Astrocyte of the spinal cord (primary cell): ENCODE results near the gene RANBP1.

Experiments
- DNase-seq: peaks from one replicate; pipeline ENCODE4 v3.0.0; 2011; ENCODE audit warnings: low read depth, low spot score
- H3K4me3 ChIP-seq: 2 replicates; pipeline ENCODE4 v1.5.1; 2011; ENCODE audit warnings: low read depth, mild to moderate bottlenecking, low read length, moderate library complexity
- CTCF ChIP-seq: IDR thresholded peaks from 2 replicates; pipeline ENCODE4 v1.5.1; 2012; ENCODE audit warnings: low read depth, mild to moderate bottlenecking, low read length, inconsistent platforms
- in situ Hi-C: cut with HindIII; loops from 2 replicates; pipeline ENCODE4 v1.10.0; 2017; ENCODE audit warnings: low sequenced_read_pairs

The RANBP1 gene

GRCh38 chr22:20141186-20142077, 25.5 kb downstream of the RANBP1 start:
- in situ Hi-C loops, result no loop called here
- peak; percentile 58 for DNase-seq
- H3K4me3 ChIP-seq, result no peak overlapping the region
- no peak for TF ChIP-seq CTCF

- no peak overlapping the region for H3K4me3 ChIP-seq
- no peak for DNase-seq
- TF ChIP-seq CTCF, result no peak
- in situ Hi-C loops, result no loop called here
Observed at GRCh38 chr22:20142711-20143621, 27.1 kb downstream of the RANBP1 start.

GRCh38 chr22:20143883-20144665, 28.2 kb downstream of the RANBP1 start:
- DNase-seq, result no peak
- H3K4me3 ChIP-seq, result no peak overlapping the region
- in situ Hi-C loops, result no loop called here
- TF ChIP-seq CTCF, result no peak

GRCh38 chr22:20145206-20145831, 29.4 kb downstream of the RANBP1 start:
- no peak for DNase-seq
- no peak for TF ChIP-seq CTCF
- in situ Hi-C loops, result no loop called here
- H3K4me3 ChIP-seq, result no peak overlapping the region

GRCh38 chr22:20145832-20146223, 29.9 kb downstream of the RANBP1 start:
- in situ Hi-C loops, result no loop called here
- H3K4me3 ChIP-seq, result no peak overlapping the region
- no peak for TF ChIP-seq CTCF
- DNase-seq, result no peak
